GM21515 (cell line): ENCODE results near the gene NUP210L.
A peak's percentile ranks its signal among the peaks of the same experiment; 100 is the strongest.

Experiments
- ATAC-seq: cut with Tn5 transposase; IDR thresholded peaks from one replicate; pipeline ENCODE4 v1.9.1; 2021; ENCODE audit not compliant: unreplicated experiment

NUP210L gene

GRCh38 chr1:153968000-153968363 lies 186.9 kb downstream of the NUP210L start:
- no peak for ATAC-seq

- peak; percentile 66 for ATAC-seq
Observed at GRCh38 chr1:153967107-153967999, 187.5 kb downstream of the NUP210L start, which contains the start of gene CREB3L4. TSS of gene CREB3L4 (plus strand) at chr1:153967902. CDS start at chr1:153968526, 624 bp downstream.

- ATAC-seq, result no peak
Observed at GRCh38 chr1:153963850-153964331, 191.0 kb downstream of the NUP210L start.

GRCh38 chr1:153963030-153963849 lies 191.6 kb downstream of the NUP210L start, which contains the start of gene SLC39A1:
TSS of gene SLC39A1 (minus strand) at chr1:153963537. CDS start at chr1:153962715, 822 bp downstream.
- no peak for ATAC-seq

GRCh38 chr1:153962088-153963029 lies 192.5 kb downstream of the NUP210L start:
- no peak for ATAC-seq

- no peak for ATAC-seq
Observed at GRCh38 chr1:153961421-153961820, 193.5 kb downstream of the NUP210L start.

GRCh38 chr1:153960206-153960605 lies 194.7 kb downstream of the NUP210L start:
- no peak for ATAC-seq

- no peak for ATAC-seq
Observed at GRCh38 chr1:153959454-153959853, 195.4 kb downstream of the NUP210L start.

GRCh38 chr1:153958961-153959260 lies 196.0 kb downstream of the NUP210L start:
- no peak for ATAC-seq

GRCh38 chr1:153958111-153958960 lies 196.5 kb downstream of the NUP210L start, which contains the start of gene CRTC2:
TSS of gene CRTC2 (minus strand) at chr1:153958612. CDS start at chr1:153958497, 115 bp downstream.
- ATAC-seq, result peak; percentile 66

- peak; percentile 8 for ATAC-seq
Observed at GRCh38 chr1:153957744-153958110, 197.1 kb downstream of the NUP210L start.

- ATAC-seq, result no peak
Observed at GRCh38 chr1:153956997-153957715, 197.7 kb downstream of the NUP210L start.

- ATAC-seq, result no peak
Observed at GRCh38 chr1:153954826-153955225, 200.0 kb downstream of the NUP210L start.

- ATAC-seq, result no peak
Observed at GRCh38 chr1:153953859-153954365, 201.0 kb downstream of the NUP210L start.

- ATAC-seq, result no peak
Observed at GRCh38 chr1:153951801-153952200, 203.1 kb downstream of the NUP210L start.

- ATAC-seq, result no peak
Observed at GRCh38 chr1:153951183-153951582, 203.7 kb downstream of the NUP210L start.

- peak; percentile 52 for ATAC-seq
Observed at GRCh38 chr1:153946622-153947241, 208.1 kb downstream of the NUP210L start, which contains the start of gene DENND4B. TSS of gene DENND4B (minus strand) at chr1:153946718. CDS start at chr1:153944374, 2,344 bp downstream.
